Duodenal mucosa (tissue), 2 donors: ENCODE data around the gene LPP.

Source experiments
- H3K27ac ChIP-seq: one replicate; pipeline ENCODE4 v1.7.0; 2013; ENCODE audit warnings: low read depth, low read length
- H3K27me3 ChIP-seq, 2 donors: one replicate each; pipeline ENCODE4 v1.7.0; 2013; ENCODE audit warnings: low read length in 2 of 2, control low read depth in 1 of 2; ENCODE audit not compliant: insufficient read depth in 2 of 2, control insufficient read depth in 1 of 2
- H3K36me3 ChIP-seq, 2 donors: one replicate each; pipeline ENCODE4 v1.7.0; 2013; ENCODE audit warnings: low read length in 2 of 2, control low read depth in 1 of 2; ENCODE audit not compliant: insufficient read depth in 2 of 2, control insufficient read depth in 1 of 2
- H3K4me1 ChIP-seq, 2 donors: one replicate each; pipeline ENCODE4 v1.7.0; 2013; ENCODE audit warnings: low read length in 2 of 2, control low read depth in 1 of 2; ENCODE audit not compliant: insufficient read depth in 2 of 2, control insufficient read depth in 1 of 2
- H3K4me3 ChIP-seq, 2 donors: one replicate each; pipeline ENCODE4 v1.7.0; 2013; ENCODE audit warnings: low read length in 2 of 2, low read depth in 1 of 2
- H3K9ac ChIP-seq, 2 donors: one replicate each; pipeline ENCODE4 v1.7.0; 2013; ENCODE audit warnings: low read length in 2 of 2, low read depth in 1 of 2
- H3K9me3 ChIP-seq, 2 donors: one replicate each; pipeline ENCODE4 v1.7.0; 2013; ENCODE audit warnings: low read length in 2 of 2, control low read depth in 1 of 2; ENCODE audit not compliant: control insufficient read depth in 1 of 2

The LPP gene

DNA sequence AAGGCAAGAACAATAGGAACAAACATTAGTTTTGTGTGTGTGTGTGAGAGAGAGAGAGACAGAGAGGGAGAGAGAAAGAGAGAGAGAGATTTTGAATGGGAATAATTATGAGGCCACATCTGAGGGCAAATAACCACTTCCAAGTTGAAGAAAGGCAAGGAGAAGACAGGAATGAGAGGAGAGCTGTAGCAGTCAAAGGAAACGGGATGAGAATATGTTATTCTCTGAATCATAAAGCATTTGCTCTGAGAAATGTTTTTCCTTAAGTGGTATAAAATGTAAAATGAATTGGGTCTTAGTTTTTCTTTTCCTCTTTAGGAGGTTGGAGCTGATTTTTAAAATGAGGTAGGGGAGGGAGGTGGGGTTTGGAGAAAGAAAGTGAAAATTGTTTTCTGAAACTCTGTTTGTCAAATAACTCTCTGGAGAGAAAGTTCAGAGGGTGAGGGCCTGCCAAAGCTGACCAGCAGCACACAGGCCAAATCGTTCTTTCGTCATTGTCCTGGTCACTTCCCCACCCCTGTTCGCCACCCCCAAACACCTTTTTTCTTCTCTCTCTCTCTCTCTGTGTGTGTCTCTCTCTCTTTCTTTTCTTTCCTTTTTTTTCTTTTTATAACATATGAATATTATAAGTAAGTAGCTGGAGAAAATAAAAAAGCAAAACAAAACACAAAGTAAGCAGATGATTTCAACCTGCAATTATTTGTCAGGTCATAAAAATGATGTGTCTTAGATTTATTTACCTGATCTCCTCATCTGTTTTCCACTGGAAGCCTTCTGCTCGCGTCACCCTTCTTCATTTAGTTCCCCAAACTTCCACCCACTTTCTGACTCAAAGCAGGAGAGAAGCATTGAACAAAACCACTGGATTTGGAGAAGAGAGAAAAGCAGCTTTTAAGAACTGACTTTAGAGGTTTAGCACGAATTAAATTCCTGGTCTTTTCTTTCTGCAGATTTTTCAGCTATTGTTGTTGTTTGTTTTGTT is 110.6 kb downstream of the LPP start:
- H3K27me3 ChIP-seq, result no peaks in the 10 kb centered on the region
- H3K27ac ChIP-seq, result peak overlapping the region; percentile 51
- H3K4me3 ChIP-seq, result no peak overlapping the region
- H3K9ac ChIP-seq, result no peak overlapping the region
- no peaks in the 10 kb centered on the region for H3K9me3 ChIP-seq
- no peaks in the 10 kb centered on the region for H3K36me3 ChIP-seq
- peaks cover 29 to 53% of the 10 kb centered on the region in 2 donors for H3K4me1 ChIP-seq

DNA sequence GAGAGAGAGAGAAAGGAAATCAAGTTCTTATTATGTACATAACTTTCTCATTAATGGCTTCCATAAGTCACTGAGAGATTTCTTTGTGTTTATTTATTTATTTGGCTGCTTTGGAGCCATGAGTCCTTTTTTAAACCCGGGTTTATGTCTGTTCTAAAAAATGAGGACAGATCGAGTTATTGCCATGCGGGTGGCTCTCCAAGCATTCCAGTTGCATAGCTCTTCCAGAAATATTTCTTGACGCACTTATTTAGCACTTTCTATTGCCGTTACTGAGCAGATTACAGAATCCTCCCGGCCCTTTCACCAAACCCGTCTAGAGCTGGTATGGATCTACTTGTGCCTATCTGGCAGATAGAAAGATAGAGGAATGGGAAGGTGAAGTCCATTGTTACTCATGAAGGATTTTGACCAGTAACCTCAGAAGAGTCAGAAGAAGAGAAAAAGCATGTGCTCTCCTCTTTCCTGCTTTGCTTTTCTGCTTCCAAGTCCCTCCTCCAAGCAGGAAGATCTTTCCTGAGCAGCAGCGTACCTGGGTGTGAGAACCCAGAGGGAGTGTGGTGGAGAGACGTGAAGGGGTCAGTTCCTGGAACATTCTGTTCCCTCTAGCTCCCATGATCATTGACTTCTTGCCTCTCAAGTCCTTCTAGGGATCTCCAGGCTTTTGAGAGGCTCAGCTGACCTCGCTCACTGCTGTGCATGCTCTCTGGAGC is 112.8 kb downstream of the LPP start:
- Histone ChIP-seq H3K9me3 (no peaks in the 10 kb centered on the region), H3K36me3 (no peaks in the 10 kb centered on the region), H3K4me1 (peaks cover 27 to 66% of the 10 kb centered on the region in 2 donors), H3K27me3 (no peaks in the 10 kb centered on the region), H3K27ac (peak overlapping the region; percentile 54), H3K9ac (no peak overlapping the region), H3K4me3 (no peak overlapping the region)

DNA sequence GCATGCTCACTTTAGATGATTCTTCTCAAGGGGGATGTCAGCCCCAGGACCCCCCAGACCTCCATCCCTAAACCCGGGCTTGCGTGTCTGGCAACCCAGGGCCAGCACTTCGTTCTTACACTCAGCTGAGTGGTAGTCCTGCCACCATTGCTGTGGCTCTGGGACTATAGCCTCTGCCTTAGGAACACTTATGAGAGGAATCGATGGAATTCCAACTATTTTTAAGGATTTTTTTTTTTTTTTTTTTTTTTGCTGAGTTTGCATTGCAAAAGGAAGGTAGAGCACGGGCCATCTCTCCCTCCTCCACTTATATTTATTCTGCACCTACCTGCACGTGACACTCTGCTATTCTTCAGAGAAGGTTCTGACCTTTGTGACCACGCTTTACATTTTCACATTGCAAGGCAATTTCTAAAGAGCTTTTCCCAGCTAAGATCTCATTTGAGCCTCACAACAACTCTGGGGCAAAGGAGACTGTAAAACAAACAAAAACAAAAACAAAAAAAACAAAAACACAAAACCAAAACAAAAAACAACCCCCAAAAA is 113.9 kb downstream of the LPP start:
- H3K4me3 ChIP-seq, result no peak overlapping the region
- H3K9me3 ChIP-seq, result no peaks in the 10 kb centered on the region
- no peaks in the 10 kb centered on the region for H3K27me3 ChIP-seq
- H3K9ac ChIP-seq, result no peak overlapping the region
- H3K36me3 ChIP-seq, result no peaks in the 10 kb centered on the region
- no peak overlapping the region for H3K27ac ChIP-seq
- peaks cover 27 to 69% of the 10 kb centered on the region in 2 donors for H3K4me1 ChIP-seq

DNA sequence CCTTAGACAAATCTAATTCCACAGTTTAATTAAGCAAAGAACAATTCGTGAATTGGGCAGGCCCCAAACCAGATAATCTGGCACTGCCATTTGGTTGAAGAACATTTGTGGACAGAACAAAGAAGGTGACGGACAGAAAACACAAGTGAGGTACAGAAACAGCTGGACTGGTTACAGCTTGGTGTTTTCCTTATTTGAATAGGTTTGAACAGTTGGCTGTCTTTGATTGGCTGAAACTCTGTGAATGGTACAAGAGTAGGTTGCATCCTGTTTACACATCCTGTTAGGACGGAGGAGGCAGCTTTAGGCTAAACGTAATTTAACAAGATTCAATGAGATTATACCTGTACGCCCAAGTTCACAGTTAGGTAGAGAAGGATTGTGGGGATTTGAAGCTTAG is 114.4 kb downstream of the LPP start:
- no peaks in the 10 kb centered on the region for H3K36me3 ChIP-seq
- H3K9ac ChIP-seq, result no peak overlapping the region
- no peak overlapping the region for H3K27ac ChIP-seq
- no peaks in the 10 kb centered on the region for H3K9me3 ChIP-seq
- no peaks in the 10 kb centered on the region for H3K27me3 ChIP-seq
- peaks cover 24 to 67% of the 10 kb centered on the region in 2 donors for H3K4me1 ChIP-seq
- H3K4me3 ChIP-seq, result no peak overlapping the region

DNA sequence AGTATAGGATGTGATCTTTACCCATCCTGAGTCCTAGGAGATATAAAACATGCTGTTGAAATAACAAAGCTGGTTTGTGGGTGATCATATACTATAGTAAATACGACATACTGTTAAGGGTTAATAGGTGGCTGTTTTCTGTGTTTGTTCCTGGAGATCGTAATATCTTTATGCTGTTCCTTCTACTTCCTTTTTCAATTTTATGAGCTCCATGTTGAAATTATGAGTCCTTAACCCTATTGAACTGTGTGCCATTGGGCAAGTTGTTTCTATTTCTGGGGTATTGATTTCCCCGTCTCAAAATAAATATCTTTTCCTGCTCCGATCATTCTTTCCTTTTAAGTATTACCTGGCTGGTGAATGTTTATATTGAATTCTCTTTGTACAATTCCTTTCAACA is 115.1 kb downstream of the LPP start:
- Histone ChIP-seq H3K27ac (no peak overlapping the region), H3K9me3 (no peaks in the 10 kb centered on the region), H3K27me3 (no peaks in the 10 kb centered on the region), H3K4me3 (no peak overlapping the region), H3K36me3 (no peaks in the 10 kb centered on the region), H3K4me1 (peaks cover 17 to 63% of the 10 kb centered on the region in 2 donors), H3K9ac (no peak overlapping the region)

DNA sequence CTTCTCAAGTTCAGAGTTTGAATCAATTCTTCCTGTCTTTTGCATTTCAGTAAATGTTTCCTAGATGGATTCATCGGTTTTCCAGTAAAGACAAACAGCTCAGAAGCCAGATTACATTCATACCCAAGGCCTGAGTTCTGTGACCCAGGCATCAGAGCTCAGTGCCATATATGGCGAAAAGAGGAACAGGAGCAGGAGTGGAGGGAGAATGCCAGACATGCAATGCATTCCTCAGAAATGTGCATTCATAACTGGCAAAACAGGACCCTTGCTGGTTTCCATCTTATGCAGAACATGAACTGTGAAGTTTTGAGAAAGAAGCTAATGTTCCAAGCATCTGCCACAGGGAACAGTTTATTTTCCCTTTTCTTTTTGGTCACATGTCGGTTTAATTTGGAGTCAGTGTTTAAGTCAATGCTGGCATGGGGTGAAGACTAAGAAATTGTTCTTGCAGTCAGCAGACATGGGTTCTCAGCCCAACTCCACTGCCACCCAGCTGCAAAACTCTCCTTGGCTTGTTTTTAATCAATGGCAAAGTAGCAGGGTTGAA is 116.5 kb downstream of the LPP start:
- Histone ChIP-seq H3K9me3 (no peaks in the 10 kb centered on the region), H3K4me3 (no peak overlapping the region), H3K9ac (no peak overlapping the region), H3K4me1 (peaks cover 16 to 63% of the 10 kb centered on the region in 2 donors), H3K27me3 (no peaks in the 10 kb centered on the region), H3K27ac (peak overlapping the region; percentile 28), H3K36me3 (no peaks in the 10 kb centered on the region)

DNA sequence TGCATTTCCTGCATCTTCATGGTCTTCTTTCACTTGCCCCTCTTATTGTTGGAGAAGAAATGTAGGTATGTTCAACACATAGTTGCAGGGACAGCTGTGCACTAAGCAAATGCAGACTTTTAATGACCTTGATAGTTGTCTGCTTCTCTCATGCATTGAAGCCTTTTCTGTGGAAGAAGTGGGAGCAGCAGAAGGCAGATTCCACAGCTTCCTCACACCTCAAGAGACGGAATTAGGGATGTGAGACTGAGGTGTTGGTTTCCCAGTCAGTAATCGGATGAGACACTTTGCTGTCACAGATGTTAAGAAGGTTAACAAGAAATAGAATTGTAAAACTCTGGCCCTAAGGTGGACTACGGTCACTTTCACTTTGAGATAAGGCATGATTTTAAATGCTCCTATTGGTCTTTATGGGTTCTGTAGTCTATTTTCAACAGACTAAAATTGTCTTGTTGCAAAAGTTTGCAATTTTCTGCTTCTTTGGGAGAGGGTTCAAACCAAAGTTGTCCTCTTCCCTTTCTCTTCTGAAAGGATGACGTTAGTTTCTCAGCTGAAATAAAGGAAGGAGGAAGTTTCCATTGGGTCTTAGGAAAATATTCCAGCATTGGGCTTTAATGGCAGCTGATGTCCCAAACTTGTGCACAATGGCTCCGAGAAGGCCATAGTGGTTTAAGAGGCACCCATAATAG is 117.4 kb downstream of the LPP start:
- H3K9ac ChIP-seq, result no peak overlapping the region
- no peaks in the 10 kb centered on the region for H3K27me3 ChIP-seq
- peaks cover 11 to 54% of the 10 kb centered on the region in 2 donors for H3K4me1 ChIP-seq
- H3K9me3 ChIP-seq, result no peaks in the 10 kb centered on the region
- H3K4me3 ChIP-seq, result no peak overlapping the region
- H3K27ac ChIP-seq, result no peak overlapping the region
- H3K36me3 ChIP-seq, result no peaks in the 10 kb centered on the region

DNA sequence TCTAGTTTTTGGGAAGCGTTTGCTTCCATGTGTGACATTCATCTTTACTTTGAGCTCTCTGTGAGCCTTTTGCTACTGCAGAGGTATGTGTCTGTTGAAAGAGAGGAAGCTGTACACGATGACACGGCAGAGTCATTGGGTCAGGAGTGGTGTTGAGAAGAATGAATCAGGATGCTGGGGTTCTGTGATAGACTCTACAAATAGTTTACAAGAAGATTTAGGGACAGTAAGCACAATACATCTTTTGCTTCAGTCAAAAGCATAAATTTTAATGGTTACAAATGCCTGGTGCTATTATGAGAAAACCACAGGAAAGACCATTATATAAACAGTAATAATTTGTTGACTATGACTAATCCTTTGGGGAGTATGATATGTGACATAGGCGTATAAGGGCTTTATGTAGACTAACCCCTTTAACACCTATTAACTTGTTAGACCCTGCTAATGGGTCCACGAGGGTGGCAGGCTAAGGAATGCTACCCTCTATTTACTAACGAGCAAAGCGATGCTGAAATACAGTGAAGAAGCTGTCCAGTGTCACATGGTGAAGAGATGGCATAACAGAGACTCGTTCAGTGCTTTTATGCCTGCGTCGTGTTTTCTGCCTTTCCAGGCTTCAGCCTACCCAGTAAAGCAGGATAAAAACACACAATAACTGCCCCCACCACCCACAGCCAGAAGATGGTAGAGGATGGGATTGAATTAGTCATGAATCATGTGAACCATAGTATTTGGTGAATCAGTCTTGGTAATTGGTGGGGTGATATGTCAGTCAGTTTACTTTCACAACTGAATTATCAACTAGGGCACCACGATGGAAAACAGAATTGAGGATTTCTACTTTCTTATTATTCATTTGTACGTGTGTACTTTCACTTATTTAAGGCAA is 118.8 kb downstream of the LPP start:
- H3K27me3 ChIP-seq, result no peaks in the 10 kb centered on the region
- no peak overlapping the region for H3K9ac ChIP-seq
- H3K4me1 ChIP-seq, result peaks cover 4 to 42% of the 10 kb centered on the region in 2 donors
- H3K36me3 ChIP-seq, result no peaks in the 10 kb centered on the region
- no peak overlapping the region for H3K27ac ChIP-seq
- no peaks in the 10 kb centered on the region for H3K9me3 ChIP-seq
- no peak overlapping the region for H3K4me3 ChIP-seq
